ENCODE data around the gene TMEM39B.
"Not testable (repeated sequence)": the region's sequence is repeated elsewhere in the genome, so short reads cannot be mapped to it uniquely, and the experiment has no call there.

TMEM39B gene

GRCh38 chr1:32113436-32113835 lies 40.7 kb downstream of the TMEM39B start:
- not testable (repeated sequence) for DNase-seq

GRCh38 chr1:32114420-32114819 lies 41.7 kb downstream of the TMEM39B start:
- DNase-seq = no peak

DNA sequence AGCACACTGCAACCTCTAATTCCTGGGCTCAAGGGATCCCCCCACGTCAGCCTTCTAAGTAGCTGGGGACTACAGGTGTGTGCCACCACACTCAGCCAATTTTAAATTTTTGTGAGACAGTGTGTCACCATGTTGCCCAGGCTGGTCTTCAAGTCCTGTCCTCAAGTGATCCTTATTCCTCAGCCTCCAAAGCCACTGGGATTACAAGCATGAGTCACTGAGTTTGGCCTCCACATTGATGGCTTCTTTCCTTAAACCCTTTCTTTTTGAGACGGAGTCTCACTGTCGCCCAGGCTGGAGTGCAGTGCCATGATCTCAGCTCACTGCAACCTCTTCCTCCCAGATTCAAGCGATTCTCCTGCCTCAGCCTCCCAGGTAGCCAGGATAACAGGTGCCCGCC lies 42.8 kb downstream of the TMEM39B start:
- DNase-seq = no peak

- no peak for DNase-seq
These were observed 43.8 kb downstream of the TMEM39B start for GRCh38 chr1:32116531-32116930.

DNA sequence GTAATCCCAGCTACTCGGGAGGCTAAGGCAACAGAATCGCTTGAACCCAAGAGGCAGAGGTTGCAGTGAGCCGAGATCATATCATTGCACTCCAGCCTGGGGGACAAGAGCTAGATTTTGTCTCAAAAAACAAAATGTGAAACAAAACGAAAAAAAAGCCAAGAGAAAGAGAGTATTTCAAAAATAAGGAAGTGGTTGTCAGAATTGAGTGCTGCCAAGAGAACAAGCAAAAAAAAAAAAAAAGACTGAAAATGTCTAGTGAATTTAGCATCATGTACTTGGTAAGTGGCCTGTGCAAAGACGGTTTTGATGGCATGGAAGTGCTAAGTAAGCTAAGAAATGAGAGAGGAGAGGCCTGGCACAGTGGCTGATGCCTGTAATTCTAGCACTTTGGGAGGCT lies 49.4 kb downstream of the TMEM39B start:
- no peak for DNase-seq

- not testable (repeated sequence) for DNase-seq
These were observed 50.6 kb downstream of the TMEM39B start for GRCh38 chr1:32123361-32123760.

- DNase-seq = no peak
These were observed 52.6 kb downstream of the TMEM39B start for GRCh38 chr1:32125313-32125712.

GRCh38 chr1:32126770-32127169 lies 54.0 kb downstream of the TMEM39B start:
- no peak for DNase-seq

GRCh38 chr1:32127409-32128198 lies 54.9 kb downstream of the TMEM39B start:
- DNase-seq = no peak

GRCh38 chr1:32128479-32128878 lies 55.7 kb downstream of the TMEM39B start:
- no peak for DNase-seq

DNA sequence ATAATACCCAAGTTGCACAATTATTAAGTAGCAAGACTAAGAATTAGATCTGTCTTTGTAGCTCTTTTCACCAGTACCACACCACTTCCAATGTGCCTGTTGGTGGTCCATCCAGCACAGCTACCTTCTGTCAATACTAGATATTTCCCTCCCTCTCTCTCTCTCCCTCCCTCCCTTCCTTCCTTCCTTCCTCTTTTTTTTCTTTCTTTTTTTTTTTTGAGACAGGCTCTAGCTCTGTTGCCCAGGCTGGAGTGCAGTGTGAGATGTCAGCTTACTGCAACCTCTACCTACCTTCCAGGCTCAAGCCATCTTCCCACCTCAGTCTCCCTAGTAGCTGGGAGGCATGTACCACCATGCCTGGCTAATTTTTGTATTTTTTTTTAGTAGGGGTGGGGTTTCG lies 56.2 kb downstream of the TMEM39B start:
- DNase-seq = no peak

DNA sequence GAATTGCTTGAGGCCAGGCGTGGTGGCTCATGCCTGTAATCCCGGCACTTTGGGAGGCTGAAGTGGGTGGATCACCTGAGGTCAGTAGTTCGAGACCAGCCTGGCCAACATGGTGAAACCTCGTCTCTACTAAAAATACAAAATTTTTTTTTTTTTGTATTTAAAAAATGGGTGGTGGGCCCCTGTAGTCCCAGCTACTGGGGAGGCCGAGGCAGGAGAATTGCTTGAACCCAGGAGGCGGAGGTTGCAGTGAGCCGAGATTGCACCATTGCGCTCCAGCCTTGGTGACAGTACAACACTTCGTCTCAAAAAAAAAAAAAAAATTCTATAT lies 61.2 kb downstream of the TMEM39B start:
- DNase-seq = not testable (repeated sequence)

- DNase-seq = no peak
These were observed 64.4 kb downstream of the TMEM39B start for GRCh38 chr1:32137111-32137510.

DNA sequence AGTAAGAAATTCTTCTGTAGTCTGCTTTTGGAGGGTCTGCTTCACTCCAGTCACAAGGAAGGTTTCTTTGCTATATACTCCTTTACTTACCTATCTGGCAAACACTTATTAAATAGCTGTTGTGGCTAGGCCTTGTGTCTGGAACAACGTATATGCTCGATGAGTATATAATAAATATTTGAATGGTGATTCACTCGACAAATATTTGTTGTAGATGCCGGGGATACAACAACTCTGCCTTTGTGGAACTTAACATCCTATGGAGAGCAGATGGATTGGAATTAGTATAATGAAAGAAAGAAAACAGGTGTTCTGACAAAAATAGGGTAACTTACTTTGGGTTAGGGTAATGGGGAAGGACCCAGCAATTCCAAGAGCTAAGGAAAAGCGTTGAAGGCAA lies 66.2 kb downstream of the TMEM39B start:
- DNase-seq = no peak

- DNase-seq = no peak
These were observed 69.9 kb downstream of the TMEM39B start for GRCh38 chr1:32142446-32143301.

DNA sequence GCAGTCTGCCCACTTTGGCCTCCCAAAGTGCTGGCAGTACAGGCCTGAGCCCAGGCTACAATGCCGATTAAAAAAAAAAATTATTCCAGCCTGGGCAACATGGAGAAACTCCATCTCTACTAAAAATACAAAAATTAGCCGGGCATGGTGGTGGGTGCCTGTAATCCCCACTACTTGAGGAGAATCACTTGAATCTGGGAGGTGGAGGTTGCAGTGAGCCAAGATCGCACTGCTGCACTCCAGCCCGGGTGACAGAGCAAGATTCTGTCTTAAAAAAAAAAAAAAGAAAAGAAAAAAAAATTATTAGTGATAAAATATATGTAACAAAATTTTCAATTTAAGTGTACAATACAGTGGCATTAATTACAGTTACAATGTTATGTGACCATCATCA lies 70.6 kb downstream of the TMEM39B start:
- DNase-seq = not testable (repeated sequence)

GRCh38 chr1:32144033-32144432 lies 71.3 kb downstream of the TMEM39B start:
- no peak for DNase-seq

DNA sequence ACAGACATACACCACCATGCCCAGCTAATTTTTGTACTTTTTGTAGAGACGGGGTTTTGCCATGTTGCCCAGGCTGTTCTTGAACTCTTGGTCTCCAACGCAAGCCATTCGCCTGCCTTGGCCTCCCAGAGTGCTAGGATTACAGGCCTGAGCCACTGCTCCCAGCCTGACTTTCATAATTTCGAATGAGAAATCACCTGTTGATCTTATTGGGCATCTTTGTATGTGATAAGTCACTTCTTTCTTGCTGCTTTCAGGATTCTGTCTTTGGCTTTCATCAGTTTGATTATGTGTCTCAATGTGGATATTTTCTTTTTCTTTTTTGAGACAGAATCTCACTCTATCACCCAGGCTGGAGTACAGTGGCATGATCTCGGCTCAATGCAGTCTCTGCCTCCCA lies 75.1 kb downstream of the TMEM39B start:
- DNase-seq = not testable (repeated sequence)

GRCh38 chr1:32150847-32151246 lies 78.1 kb downstream of the TMEM39B start:
- no peak for DNase-seq

DNA sequence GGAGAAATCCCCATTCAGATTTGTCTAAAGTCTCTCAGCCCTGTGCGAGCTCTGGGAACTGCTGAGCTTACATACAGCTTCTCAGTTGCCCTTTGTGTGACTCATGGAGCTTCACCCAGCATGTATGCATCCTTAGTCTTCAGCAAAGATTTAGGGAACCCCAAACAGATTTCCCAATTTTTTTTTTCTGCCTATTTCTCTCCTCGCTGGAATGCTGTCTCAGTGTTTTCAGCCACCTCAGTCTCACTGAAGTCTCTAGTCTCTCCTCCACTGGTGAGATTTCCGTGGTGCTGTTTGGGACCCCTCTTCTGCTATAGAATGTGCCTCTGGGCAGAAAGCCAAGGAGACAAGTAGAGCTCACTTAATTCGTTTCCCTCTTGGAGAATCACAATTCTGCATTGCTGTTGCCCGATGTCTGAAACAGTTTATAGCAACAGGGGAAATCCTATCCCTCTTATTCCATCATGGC lies 78.6 kb downstream of the TMEM39B start:
- no peak for DNase-seq

All from T-helper 1 cell (primary cell).